GM06990 (cell line): Measurements from ENCODE around the gene ASAP2.

Experiments used
- DNase-seq: peaks from one replicate; pipeline ENCODE4 v3.0.0-alpha.2; 2011; ENCODE audit not compliant: insufficient read length; ENCODE audit errors: extremely low read depth
- H3K27me3 ChIP-seq: replicated peaks from 2 replicates; pipeline ENCODE4 v1.6.0; 2011; ENCODE audit warnings: low read length; ENCODE audit not compliant: control insufficient read depth, insufficient read depth
- H3K36me3 ChIP-seq: 2 replicates; pipeline ENCODE4 v1.5.1; 2011; ENCODE audit warnings: low read length; ENCODE audit not compliant: control insufficient read depth, insufficient read depth
- H3K4me3 ChIP-seq: replicated peaks from 2 replicates; pipeline ENCODE4 v1.5.1; 2011; ENCODE audit warnings: low read depth, mild to moderate bottlenecking, control low read depth, low read length
- CTCF ChIP-seq: IDR thresholded peaks from 2 replicates; pipeline ENCODE4 v1.5.1; 2011; ENCODE audit warnings: low read length, control low read depth, mild to moderate bottlenecking, inconsistent platforms; ENCODE audit not compliant: insufficient read depth, poor library complexity, severe bottlenecking

Gene ASAP2

GRCh38 chr2:9327873-9328352 lies 121.3 kb downstream of the ASAP2 start:
- no peak for TF ChIP-seq CTCF
- no peak for DNase-seq

GRCh38 chr2:9328931-9329330 lies 122.3 kb downstream of the ASAP2 start:
- no peak overlapping the region for H3K4me3 ChIP-seq
- H3K27me3 ChIP-seq = peaks cover 2% of the 10 kb centered on the region; the same call in 1 of the 2 replicates
- no peak for DNase-seq
- TF ChIP-seq CTCF = no peak
- H3K36me3 ChIP-seq = no peaks in the 10 kb centered on the region

More at GRCh38 chr2:9327873-9328352, 121.3 kb downstream of the ASAP2 start:
- Histone ChIP-seq H3K36me3 (no peaks in the 10 kb centered on the region), H3K4me3 (no peak overlapping the region), H3K27me3 (peaks cover 2% of the 10 kb centered on the region; the same call in 1 of the 2 replicates)

GRCh38 chr2:9329497-9329896 lies 122.9 kb downstream of the ASAP2 start:
- TF ChIP-seq CTCF = no peak
- Histone ChIP-seq H3K27me3 (peaks cover 2% of the 10 kb centered on the region; the same call in 1 of the 2 replicates), H3K36me3 (no peaks in the 10 kb centered on the region), H3K4me3 (no peak overlapping the region)
- DNase-seq = no peak

- no peaks in the 10 kb centered on the region for H3K36me3 ChIP-seq
- peaks cover 2% of the 10 kb centered on the region; the same call in 1 of the 2 replicates for H3K27me3 ChIP-seq
- TF ChIP-seq CTCF = no peak
- H3K4me3 ChIP-seq = no peak overlapping the region
- no peak for DNase-seq
Observed at GRCh38 chr2:9330612-9331270, 124.1 kb downstream of the ASAP2 start.

- Histone ChIP-seq H3K36me3 (no peaks in the 10 kb centered on the region), H3K4me3 (no peak overlapping the region), H3K27me3 (peaks cover 2% of the 10 kb centered on the region; the same call in 1 of the 2 replicates)
- TF ChIP-seq CTCF = no peak
- DNase-seq = no peak
Observed at GRCh38 chr2:9331704-9332103, 125.1 kb downstream of the ASAP2 start.
